HG02759 (cell line): ENCODE data around the gene TGFB3.

Source experiments
- ATAC-seq: cut with Tn5 transposase; IDR thresholded peaks from one replicate; pipeline ENCODE4 v1.9.1; 2021; ENCODE audit warnings: mild to moderate bottlenecking, moderate library complexity; ENCODE audit not compliant: unreplicated experiment

The TGFB3 gene

DNA sequence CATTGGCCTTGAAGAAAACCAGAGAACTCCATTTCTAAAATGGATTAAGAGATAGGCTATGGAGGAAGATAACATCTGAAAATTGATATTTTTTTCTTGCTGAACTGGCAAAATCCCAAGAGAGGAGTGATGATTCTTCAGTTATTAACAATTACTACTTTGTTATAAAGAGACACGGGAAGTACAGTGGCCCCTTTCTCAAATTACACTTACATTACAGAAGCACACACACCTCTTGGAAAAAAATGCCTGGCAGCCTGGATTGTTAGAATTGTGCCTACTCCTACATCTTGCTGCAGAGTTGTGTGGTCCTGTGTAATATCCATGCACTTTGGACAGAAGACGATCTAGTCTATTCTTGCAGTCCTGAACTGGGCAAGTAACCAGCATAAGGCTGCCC is 71.7 kb downstream of the TGFB3 start:
- no peak for ATAC-seq

DNA sequence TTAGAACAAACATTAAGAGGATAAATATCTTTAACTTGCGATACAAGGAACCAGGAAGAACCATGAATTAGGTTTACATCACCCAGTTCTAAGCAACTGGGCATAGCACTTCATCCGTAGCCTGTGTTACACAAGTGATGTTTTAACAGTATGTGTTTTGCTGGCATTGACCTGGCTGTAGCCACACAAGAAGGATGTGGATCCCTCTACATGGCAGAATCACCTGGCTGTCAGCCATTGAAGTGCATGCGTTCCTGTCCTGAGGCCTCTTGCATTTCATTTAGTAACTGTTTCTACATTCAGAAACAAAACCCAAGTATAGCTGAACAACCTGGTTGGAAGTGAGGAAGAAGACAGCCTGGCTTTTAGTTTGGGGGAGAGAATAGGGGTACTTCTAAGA is 72.2 kb downstream of the TGFB3 start:
- ATAC-seq = no peak
